ENCODE results near the gene FOXB1.

DNA sequence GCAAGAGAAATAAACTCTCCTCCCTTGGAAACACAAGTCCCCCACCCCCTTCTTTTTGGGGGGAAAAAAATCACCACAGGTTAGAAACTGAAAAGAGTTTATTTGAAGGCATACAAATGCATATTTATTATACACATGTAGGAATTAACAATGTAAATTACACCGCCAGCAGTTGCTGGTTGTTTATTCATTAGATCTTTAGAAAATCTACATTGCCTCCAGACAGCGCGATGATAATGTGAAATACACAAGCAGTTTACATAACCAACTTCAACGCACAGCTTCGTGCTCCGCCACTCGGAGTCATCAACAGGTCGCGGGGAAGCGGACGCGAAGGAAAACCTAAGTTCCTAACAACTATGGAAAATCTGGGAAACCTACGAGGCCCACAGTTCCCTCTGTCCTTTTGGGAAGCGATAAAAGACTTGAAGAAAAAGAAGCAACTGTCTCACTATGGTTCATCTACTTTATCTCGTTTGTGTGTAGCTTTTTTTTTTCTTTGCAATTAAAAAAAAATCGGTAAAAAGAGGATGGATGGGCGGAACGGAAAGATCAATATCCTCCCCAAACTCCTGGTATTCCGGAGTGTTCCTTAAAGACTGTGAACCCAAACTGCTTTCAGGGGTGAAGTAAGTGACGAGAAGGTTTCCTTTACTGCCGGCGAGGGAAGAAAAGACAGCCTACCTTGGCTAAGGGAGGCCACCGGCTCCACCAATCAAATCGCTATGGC, 8.4 kb upstream of the FOXB1 start:
- TF ChIP-seq POLR2A (IDR thresholded peaks at IDR 0.05): no peak
- TF ChIP-seq, protein P1, sequence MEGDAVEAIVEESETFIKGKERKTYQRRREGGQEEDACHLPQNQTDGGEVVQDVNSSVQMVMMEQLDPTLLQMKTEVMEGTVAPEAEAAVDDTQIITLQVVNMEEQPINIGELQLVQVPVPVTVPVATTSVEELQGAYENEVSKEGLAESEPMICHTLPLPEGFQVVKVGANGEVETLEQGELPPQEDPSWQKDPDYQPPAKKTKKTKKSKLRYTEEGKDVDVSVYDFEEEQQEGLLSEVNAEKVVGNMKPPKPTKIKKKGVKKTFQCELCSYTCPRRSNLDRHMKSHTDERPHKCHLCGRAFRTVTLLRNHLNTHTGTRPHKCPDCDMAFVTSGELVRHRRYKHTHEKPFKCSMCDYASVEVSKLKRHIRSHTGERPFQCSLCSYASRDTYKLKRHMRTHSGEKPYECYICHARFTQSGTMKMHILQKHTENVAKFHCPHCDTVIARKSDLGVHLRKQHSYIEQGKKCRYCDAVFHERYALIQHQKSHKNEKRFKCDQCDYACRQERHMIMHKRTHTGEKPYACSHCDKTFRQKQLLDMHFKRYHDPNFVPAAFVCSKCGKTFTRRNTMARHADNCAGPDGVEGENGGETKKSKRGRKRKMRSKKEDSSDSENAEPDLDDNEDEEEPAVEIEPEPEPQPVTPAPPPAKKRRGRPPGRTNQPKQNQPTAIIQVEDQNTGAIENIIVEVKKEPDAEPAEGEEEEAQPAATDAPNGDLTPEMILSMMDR (IDR thresholded peaks at IDR 0.05): no peak
- TF ChIP-seq POLR2AphosphoS5 (IDR thresholded peaks at IDR 0.05): no peak
